ENCODE data around the gene FAM174C.

Gene FAM174C

GRCh38 chr19:1275260-1275975, at the start of gene FAM174C:
TSS of gene FAM174C (plus strand) at chr19:1275530. CDS start at chr19:1275550, 20 bp downstream.
- peak; percentile 92 for DNase-seq (ENCODE audit: low spot score)

GRCh38 chr19:1226227-1226518, 49.2 kb upstream of the FAM174C start:
- DNase-seq (ENCODE audit: low spot score), result no peak

GRCh38 chr19:1226522-1227303, 48.6 kb upstream of the FAM174C start:
- no peak for DNase-seq (ENCODE audit: low spot score)

GRCh38 chr19:1227304-1228054, 47.9 kb upstream of the FAM174C start:
- no peak for DNase-seq (ENCODE audit: low spot score)

GRCh38 chr19:1228161-1228957, 47.0 kb upstream of the FAM174C start:
- DNase-seq (ENCODE audit: low spot score), result no peak

- no peak for DNase-seq (ENCODE audit: low spot score)
Measured at GRCh38 chr19:1229056-1229923, 46.0 kb upstream of the FAM174C start.

- DNase-seq (ENCODE audit: low spot score), result no peak
Measured at GRCh38 chr19:1229924-1230782, 45.2 kb upstream of the FAM174C start.

- no peak for DNase-seq (ENCODE audit: low spot score)
Measured at GRCh38 chr19:1230783-1231489, 44.4 kb upstream of the FAM174C start.

- DNase-seq (ENCODE audit: low spot score), result no peak
Measured at GRCh38 chr19:1231729-1232637, 43.3 kb upstream of the FAM174C start.

- no peak for DNase-seq (ENCODE audit: low spot score)
Measured at GRCh38 chr19:1232652-1233072, 42.7 kb upstream of the FAM174C start.

GRCh38 chr19:1233115-1233667, 42.1 kb upstream of the FAM174C start:
- DNase-seq (ENCODE audit: low spot score), result no peak

- no peak for DNase-seq (ENCODE audit: low spot score)
Measured at GRCh38 chr19:1234051-1234954, 41.0 kb upstream of the FAM174C start.

GRCh38 chr19:1234955-1235380, 40.4 kb upstream of the FAM174C start:
- no peak for DNase-seq (ENCODE audit: low spot score)

- no peak for DNase-seq (ENCODE audit: low spot score)
Measured at GRCh38 chr19:1235625-1236538, 39.4 kb upstream of the FAM174C start.

GRCh38 chr19:1236576-1236975, 38.8 kb upstream of the FAM174C start:
- DNase-seq (ENCODE audit: low spot score), result no peak
